ENCODE data around the gene IMPDH1.

DNA sequence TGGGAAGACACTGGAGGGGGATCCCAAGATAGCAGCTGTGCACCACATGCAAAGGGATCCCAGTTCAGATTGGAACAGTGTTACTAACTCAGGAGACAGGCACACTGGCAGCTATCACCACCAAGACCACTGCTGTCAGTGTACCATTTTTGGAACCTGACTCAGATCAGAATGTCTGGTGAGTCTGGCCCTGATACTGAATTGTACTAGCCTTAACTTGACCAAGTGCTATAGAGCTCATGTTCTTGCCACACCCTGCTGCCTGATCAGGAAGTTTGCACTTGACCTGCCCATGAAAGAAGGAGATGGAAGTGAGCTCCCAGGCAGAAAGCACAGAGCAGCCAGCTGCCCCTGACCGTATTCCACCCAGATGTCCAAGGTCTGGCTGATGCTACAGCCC, 43.5 kb downstream of the IMPDH1 start:
- TF ChIP-seq, protein P1, sequence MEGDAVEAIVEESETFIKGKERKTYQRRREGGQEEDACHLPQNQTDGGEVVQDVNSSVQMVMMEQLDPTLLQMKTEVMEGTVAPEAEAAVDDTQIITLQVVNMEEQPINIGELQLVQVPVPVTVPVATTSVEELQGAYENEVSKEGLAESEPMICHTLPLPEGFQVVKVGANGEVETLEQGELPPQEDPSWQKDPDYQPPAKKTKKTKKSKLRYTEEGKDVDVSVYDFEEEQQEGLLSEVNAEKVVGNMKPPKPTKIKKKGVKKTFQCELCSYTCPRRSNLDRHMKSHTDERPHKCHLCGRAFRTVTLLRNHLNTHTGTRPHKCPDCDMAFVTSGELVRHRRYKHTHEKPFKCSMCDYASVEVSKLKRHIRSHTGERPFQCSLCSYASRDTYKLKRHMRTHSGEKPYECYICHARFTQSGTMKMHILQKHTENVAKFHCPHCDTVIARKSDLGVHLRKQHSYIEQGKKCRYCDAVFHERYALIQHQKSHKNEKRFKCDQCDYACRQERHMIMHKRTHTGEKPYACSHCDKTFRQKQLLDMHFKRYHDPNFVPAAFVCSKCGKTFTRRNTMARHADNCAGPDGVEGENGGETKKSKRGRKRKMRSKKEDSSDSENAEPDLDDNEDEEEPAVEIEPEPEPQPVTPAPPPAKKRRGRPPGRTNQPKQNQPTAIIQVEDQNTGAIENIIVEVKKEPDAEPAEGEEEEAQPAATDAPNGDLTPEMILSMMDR (IDR thresholded peaks at IDR 0.05): no peak
- TF ChIP-seq POLR2A (IDR thresholded peaks at IDR 0.05): no peak
- TF ChIP-seq POLR2AphosphoS5 (IDR thresholded peaks at IDR 0.05): no peak
